Activated naive CD8-positive, alpha-beta T cell treated with anti-CD3 and anti-CD28 coated beads, Interleukin-2, amount 50 U/mL, for 24 hours (primary cell): Measurements from ENCODE around the gene HSF2BP.
"Not testable (repeated sequence)": the region's sequence is repeated elsewhere in the genome, so short reads cannot be mapped to it uniquely, and the experiment has no call there.

Experiments
- ATAC-seq: fragments of 150-1000 bp; cut with Tn5 transposase; one replicate; pipeline ENCODE4 v1.10.0; 2021
- DNase-seq: peaks from one replicate; pipeline ENCODE4 v3.0.0; 2021
- H3K27ac Mint-ChIP-seq: one replicate; pipeline ENCODE4 v1.8.0; 2021; ENCODE audit warnings: mild to moderate bottlenecking, mixed read lengths
- H3K27me3 Mint-ChIP-seq: one replicate; pipeline ENCODE4 v1.8.0; 2021; ENCODE audit warnings: mixed read lengths
- H3K36me3 Mint-ChIP-seq: one replicate; pipeline ENCODE4 v1.8.0; 2021; ENCODE audit warnings: low read depth, mixed read lengths
- H3K4me1 Mint-ChIP-seq: one replicate; pipeline ENCODE4 v1.8.0; 2021; ENCODE audit warnings: mixed read lengths
- H3K4me3 Mint-ChIP-seq: one replicate; pipeline ENCODE4 v1.8.0; 2021; ENCODE audit warnings: mild to moderate bottlenecking, moderate library complexity, mixed read lengths
- H3K9me3 Mint-ChIP-seq: one replicate; pipeline ENCODE4 v1.8.0; 2021; ENCODE audit warnings: mixed read lengths

HSF2BP gene

DNA sequence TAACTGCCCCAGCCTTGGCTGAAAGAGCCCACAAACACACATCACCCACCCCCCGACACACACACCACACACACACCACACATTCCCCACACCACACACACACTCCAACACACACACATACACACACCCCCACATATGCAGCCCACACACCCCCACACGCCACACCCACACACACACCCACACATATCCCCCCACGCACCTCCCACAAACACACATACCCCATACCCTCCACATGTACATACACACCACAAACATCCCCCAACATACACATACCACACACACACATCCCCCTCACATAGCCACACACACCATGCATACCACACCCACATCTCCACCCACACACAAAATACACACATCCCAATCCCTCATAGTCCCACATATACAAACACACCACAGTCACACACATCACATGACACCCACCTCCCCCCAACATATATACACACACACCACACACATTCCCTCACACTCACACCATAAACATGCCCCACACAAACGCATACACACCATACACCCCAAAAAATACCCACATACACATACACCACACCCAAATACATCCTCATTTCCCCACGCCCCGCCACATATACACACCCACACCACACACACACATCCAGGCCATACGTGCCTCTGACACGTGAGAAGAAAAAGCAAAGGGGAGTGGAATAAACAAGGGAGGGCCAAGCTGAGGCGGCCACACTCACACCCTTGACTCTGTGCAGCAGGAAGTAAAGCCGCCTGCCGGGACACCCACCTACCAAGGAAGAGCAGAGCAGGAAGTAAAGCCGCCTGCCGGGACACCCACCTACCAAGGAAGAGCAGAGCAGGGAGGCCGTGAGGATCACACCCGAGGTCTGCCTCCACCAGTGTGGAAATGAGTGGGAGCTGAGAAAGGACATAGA, 53.7 kb downstream of the HSF2BP start:
- H3K9me3 Mint-ChIP-seq = no peaks in the 10 kb centered on the region
- no peaks in the 10 kb centered on the region for H3K27me3 Mint-ChIP-seq
- ATAC-seq (no peak), DNase-seq (no peak)
- H3K4me3 Mint-ChIP-seq = no peak overlapping the region
- no peak overlapping the region for H3K27ac Mint-ChIP-seq
- no peaks in the 10 kb centered on the region for H3K36me3 Mint-ChIP-seq
- H3K4me1 Mint-ChIP-seq = no peaks in the 10 kb centered on the region

DNA sequence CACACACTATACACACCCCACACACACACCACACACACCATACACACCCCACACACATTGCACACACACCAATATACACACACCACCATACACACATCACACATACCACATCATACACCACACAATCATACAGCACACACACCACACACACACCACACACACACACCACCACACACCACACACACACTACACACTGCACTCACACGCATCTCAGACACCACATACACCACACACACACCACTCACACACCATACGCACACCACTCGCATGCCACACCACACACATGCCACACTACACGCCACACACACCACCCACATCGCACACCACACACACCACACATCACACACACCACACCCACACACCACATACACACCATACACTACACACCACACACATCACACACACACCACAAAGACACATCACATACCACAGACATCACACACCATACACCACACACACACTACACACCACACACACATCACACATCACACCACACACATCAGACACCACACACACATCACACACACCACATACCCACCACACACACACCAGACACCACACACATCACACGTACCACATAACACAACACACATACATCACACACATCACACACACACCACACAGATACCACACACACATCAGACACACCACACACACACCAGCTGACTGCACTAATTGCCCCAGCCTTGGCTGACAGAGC, 54.6 kb downstream of the HSF2BP start:
- Mint-ChIP-seq H3K27ac (no peak overlapping the region), H3K27me3 (no peaks in the 10 kb centered on the region), H3K9me3 (no peaks in the 10 kb centered on the region), H3K36me3 (no peaks in the 10 kb centered on the region), H3K4me1 (peaks cover 5% of the 10 kb centered on the region), H3K4me3 (no peak overlapping the region)
- DNase-seq (no peak), ATAC-seq (no peak)

DNA sequence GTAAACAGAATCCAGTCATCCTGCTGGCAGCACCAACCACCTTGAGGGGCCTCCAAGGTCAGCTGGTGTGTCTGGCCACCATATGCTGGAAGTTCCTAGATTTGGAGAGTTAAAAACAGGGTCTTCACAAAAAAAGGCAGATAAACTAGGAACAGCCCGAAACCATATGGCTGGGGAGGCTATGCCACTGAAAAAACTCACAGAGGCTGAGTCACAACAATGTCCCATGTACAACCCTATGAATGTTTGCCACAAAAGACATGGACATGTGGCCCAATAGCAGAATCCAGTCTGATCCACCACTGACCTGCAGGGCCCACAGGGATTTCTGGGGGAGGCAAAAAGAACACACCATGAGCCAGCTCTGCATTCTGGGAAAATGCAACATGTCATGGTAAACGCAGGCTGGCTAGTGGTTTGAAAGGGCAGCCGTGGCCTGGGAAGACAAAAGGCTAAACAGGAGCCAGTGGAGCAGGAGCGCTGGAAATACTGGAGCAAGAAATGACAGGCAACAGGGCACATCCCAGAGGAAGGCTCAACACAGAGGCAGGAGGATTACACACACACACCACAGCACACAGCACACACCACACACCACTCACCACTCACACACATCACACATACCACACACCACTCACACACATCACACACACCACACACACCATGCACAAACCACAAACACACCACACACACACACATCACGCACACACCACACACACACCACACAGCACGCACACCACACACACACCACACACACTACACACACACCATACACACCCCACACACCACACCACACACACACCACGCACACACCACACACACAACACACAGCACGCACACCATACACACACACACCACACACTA, 55.4 kb downstream of the HSF2BP start:
- Mint-ChIP-seq H3K9me3 (no peaks in the 10 kb centered on the region), H3K27me3 (no peaks in the 10 kb centered on the region), H3K4me1 (peaks cover 5% of the 10 kb centered on the region), H3K27ac (no peak overlapping the region), H3K36me3 (no peaks in the 10 kb centered on the region), H3K4me3 (no peak overlapping the region)
- DNase-seq (no peak), ATAC-seq (no peak)

DNA sequence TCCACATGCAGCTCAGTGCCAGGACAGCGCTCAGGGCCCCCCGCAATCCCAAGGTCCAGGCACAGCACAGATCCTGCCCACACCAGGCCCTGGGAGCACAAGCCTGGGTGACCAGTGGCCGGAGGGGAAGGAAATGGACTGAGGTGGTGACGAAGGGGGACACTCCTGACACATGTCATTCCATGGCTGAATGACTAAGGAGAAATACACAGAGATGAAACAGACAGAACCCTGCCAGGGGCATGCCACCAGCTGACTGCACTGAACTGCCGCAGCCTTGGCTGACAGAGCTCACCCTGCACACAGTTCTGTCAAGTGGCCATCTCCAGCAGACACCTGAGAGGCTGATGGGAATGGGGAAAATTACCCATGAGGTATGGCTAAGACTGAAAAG, 56.1 kb downstream of the HSF2BP start:
- Mint-ChIP-seq H3K27ac (no peak overlapping the region), H3K4me3 (no peak overlapping the region), H3K4me1 (peaks cover 5% of the 10 kb centered on the region), H3K36me3 (no peaks in the 10 kb centered on the region), H3K27me3 (no peaks in the 10 kb centered on the region), H3K9me3 (no peaks in the 10 kb centered on the region)
- DNase-seq (no peak), ATAC-seq (no peak)

DNA sequence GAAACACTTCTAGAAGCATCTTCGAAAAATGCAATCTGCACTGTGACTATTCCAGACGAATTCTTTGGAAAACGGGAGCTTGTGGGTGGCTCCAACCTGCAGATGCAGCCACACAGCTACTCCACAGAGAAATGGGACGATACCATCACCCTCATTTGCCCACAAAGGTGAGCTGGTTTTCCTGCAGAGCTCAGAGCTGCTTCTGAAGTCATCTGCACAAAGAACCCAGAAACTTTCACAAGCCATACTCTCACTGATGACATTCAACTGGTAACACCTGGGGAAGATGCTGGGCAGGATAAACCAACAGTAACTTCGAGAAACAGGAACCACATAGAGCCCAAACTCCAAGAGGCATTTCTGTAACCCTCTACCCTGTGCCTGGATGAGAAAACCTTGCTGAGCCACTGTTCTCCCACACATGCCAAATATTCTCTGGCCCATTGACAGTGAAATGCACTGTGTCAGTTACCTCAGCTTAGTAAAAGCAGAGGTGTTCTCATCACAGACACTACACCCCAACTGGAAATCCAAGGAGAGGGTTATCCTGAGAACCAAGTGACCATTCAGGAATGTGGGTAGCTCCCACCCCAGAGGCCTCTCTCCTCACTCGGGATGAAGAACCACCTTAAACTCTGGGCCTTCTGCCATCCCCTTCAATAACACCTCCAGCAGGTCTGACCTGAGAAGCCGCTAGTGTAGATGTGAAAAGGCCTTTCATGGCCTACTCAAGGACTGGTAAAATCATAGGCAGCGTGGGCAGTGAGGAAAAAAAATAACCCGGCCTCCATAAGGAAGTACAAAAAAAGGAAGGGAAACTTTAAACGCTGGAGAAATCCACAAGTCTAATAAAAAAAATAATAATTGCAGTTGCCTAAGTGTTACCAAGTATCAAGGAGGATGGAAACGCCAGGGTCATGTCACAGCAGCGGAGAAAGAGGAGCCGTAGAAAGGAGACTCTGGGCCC, 56.7 kb downstream of the HSF2BP start:
- H3K27me3 Mint-ChIP-seq = no peaks in the 10 kb centered on the region
- H3K27ac Mint-ChIP-seq = no peak overlapping the region
- no peak for ATAC-seq
- no peaks in the 10 kb centered on the region for H3K9me3 Mint-ChIP-seq
- H3K36me3 Mint-ChIP-seq = no peaks in the 10 kb centered on the region
- H3K4me3 Mint-ChIP-seq = no peak overlapping the region
- H3K4me1 Mint-ChIP-seq = peaks cover 5% of the 10 kb centered on the region
- no peak for DNase-seq

DNA sequence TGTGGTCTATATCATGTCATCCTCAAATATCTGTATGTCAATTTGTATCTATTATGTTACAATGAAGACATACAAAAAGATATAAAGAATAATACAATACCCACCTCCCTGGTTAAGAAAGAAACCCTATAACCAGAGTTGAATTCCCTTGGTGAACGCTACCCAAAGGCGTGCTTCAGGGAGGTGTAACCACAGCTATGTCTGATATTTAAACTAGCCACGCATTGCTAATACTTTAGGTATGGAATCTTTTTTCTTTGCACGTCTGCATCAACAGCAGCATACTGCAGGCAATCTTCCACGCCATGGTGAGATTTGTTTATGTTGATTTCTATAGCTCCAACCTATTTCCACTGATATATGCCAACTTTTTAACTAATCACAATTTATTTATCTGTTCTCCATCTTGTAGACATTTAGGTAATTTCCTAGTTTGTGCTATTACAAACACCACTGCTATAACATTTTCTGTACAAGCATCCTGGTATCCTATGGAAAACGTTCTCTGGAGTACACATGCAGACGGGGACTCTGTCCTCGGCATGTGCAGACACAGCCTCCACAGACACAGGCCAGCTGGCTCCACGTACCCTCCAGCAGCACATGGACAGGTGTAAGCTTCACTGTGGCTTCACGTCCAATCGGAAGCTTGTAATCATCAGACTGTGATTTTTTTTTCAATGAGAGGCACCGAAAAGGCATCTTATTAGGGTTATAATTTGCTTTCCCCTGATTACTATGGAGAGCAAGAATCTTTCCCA, 58.5 kb downstream of the HSF2BP start:
- H3K36me3 Mint-ChIP-seq = no peaks in the 10 kb centered on the region
- no peak for DNase-seq
- ATAC-seq = no peak
- H3K27ac Mint-ChIP-seq = no peak overlapping the region
- peaks cover 5% of the 10 kb centered on the region for H3K4me1 Mint-ChIP-seq
- H3K4me3 Mint-ChIP-seq = no peak overlapping the region
- H3K9me3 Mint-ChIP-seq = no peaks in the 10 kb centered on the region
- H3K27me3 Mint-ChIP-seq = no peaks in the 10 kb centered on the region

DNA sequence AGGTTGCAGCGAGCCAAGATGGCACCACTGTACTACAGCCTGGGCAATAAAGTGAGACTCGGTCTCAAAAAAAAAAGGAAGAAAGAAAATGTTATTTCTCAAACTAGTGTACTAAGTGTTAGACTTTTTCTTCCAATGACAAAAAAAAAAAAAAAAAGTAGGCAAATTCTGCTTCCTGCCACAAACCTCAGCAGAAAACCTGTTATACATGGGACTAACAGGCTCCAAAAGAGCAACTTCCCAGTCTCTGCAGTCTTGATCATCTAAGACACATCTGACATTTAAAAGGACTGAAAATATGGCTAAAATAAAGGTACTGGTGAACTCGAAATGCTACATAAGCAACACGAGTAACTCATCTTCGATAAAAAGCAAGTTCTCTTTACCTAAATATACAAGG, 59.6 kb downstream of the HSF2BP start:
- H3K27ac Mint-ChIP-seq = no peak overlapping the region
- no peak overlapping the region for H3K4me3 Mint-ChIP-seq
- DNase-seq = no peak

DNA sequence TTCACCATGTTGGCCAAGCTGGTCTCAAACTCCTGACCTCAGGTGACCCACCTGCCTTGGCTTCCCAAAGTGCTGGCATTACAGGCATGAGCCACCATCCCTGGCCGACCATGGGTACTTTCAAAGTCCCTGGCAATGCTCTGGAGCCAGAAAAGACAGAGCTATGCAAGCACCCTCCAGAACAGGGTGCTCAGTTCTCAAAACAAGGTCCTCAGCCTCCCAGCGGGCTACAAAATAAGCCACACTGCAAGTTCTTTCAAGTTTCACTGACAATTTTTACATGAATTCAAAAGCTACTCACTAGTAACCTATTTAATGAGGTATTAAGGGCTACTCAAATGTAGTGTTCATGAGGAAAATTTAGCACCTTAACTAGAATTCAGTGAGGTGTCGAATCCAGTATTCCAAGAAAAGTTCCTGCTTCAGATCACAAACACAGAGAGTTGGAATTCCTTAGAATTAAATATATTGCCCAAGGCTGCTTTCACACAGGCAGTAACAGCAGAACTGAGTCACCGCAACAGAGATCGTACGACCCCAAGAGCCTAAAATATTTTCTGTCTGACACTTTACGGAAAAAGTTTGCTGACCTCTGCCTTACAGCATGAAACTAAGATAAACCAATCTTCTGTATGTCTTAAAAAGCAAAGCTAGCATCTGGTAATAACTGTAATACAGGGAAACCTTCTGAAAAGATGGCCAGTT, 60.7 kb downstream of the HSF2BP start:
- Mint-ChIP-seq H3K9me3 (no peaks in the 10 kb centered on the region), H3K36me3 (no peaks in the 10 kb centered on the region)
- no peak for DNase-seq

More for the DNA sequence above, 59.6 kb downstream of the HSF2BP start:
- ATAC-seq = no peak
- Mint-ChIP-seq H3K4me1 (peaks cover 5% of the 10 kb centered on the region), H3K36me3 (no peaks in the 10 kb centered on the region), H3K9me3 (no peaks in the 10 kb centered on the region), H3K27me3 (no peaks in the 10 kb centered on the region)

DNA sequence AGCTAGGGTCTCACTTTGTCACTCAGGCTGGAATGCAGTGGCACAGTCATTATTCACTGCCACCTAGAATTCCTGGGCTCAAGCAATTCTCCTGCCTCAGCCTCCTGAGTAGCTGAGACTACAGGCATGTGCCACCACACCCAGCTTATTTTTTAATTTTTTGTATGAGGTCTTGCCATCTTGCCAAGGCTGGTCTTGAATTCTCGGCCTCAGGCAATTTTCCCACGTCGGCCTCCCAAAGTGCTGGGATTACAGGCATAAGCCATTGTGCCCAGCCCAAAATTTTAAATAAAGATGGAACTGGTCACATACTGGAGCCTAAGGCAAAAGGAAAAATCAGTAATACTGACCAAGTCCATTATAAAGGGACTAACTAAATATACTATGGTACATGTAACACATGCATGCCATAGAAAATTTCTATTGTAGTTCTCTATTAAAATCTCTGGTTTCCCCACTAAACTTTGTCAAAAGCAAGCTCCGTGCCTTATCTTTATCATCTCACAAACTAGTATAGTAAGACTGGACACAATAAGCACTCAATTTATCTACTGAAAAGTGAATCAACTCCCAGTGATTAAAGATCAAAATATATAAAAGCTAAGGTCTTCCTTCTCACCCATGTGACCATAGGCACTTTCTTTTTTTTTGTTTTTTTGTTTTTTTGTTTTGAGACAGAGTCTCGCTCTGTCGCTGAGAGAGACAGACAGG, 61.6 kb downstream of the HSF2BP start:
- H3K36me3 Mint-ChIP-seq = no peaks in the 10 kb centered on the region
- H3K4me3 Mint-ChIP-seq = no peak overlapping the region
- no peaks in the 10 kb centered on the region for H3K9me3 Mint-ChIP-seq
- no peaks in the 10 kb centered on the region for H3K27me3 Mint-ChIP-seq
- H3K27ac Mint-ChIP-seq = no peak overlapping the region
- DNase-seq (no peak), ATAC-seq (no peak)
- H3K4me1 Mint-ChIP-seq = peaks cover 5% of the 10 kb centered on the region

More for the DNA sequence above, 60.7 kb downstream of the HSF2BP start:
- no peak for ATAC-seq
- Mint-ChIP-seq H3K4me3 (no peak overlapping the region), H3K4me1 (peaks cover 5% of the 10 kb centered on the region), H3K27me3 (no peaks in the 10 kb centered on the region), H3K27ac (no peak overlapping the region)

DNA sequence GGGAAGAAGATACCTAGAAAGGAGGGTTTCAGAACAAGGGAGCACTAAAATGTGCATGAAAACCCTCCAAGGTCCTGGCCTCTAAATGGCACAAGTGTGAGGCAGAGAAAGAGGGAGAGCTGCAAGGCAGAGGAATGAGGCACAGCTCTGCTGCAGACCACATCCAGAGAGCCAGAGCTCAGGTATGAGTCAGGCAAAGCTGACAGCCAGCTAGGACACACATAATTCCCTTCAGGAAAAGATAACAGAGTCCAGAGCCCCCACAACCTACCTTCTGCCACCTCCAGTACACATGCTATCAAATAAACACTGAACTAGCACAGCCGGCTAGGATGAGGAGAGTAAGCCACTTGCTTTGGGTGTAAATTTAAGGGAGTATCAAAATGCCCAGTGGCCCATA, 62.2 kb downstream of the HSF2BP start:
- H3K27ac Mint-ChIP-seq = no peak overlapping the region
- no peak for ATAC-seq
- no peaks in the 10 kb centered on the region for H3K36me3 Mint-ChIP-seq
- H3K9me3 Mint-ChIP-seq = no peaks in the 10 kb centered on the region
- peaks cover 5% of the 10 kb centered on the region for H3K4me1 Mint-ChIP-seq
- H3K27me3 Mint-ChIP-seq = no peaks in the 10 kb centered on the region
- no peak overlapping the region for H3K4me3 Mint-ChIP-seq
- no peak for DNase-seq

DNA sequence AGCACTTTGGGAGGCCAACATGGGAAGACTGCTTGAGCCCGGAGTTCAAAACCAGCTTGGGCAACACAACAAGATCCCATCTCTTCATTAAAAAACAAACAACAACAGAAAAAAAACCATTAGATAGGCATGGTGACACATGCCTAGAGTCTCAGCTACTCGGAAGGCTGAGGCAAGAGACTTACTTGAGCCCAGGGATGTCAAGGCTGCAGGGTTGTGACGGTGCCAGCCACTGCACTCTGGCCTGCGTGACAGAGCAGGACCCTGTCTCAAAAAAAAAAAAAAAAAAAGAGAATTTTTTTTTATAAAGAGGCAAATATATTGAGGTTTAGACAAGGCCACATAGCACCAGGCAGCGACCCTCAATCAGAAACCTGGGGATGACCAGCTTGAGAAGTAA, 62.7 kb downstream of the HSF2BP start:
- no peak for ATAC-seq
- Mint-ChIP-seq H3K36me3 (no peaks in the 10 kb centered on the region), H3K4me1 (peaks cover 5% of the 10 kb centered on the region), H3K4me3 (no peak overlapping the region), H3K9me3 (no peaks in the 10 kb centered on the region), H3K27ac (no peak overlapping the region), H3K27me3 (no peaks in the 10 kb centered on the region)
- no peak for DNase-seq

DNA sequence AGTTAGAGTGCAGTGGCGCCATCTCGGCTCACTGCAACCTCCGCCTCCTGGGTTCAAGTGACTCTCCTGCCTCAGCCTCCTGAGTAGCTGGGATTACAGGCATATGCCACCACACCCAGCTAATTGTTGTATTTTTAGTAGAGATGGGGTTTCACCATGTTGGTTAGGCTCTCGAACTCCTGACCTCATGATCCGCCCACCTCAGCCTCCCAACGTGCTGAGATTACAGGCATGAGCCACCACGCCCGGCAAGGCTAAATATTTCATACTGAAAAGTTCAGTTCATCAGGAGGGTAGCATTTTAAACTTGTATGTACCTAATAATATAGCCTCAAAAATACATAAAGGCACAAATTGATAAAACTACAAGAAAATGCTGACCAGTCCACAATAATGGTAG, 63.5 kb downstream of the HSF2BP start:
- not testable (repeated sequence) for H3K9me3 Mint-ChIP-seq, ATAC-seq, H3K4me1 Mint-ChIP-seq, H3K4me3 Mint-ChIP-seq, DNase-seq, H3K27me3 Mint-ChIP-seq, H3K36me3 Mint-ChIP-seq, H3K27ac Mint-ChIP-seq
